Ishikawa (cell line): ENCODE data around the gene FAM162A.

Experiments used
- CEBPB ChIP-seq: IDR thresholded peaks from 2 replicates; pipeline ENCODE4 v1.6.1; 2012
- CREB1 ChIP-seq: IDR thresholded peaks from 2 replicates; pipeline ENCODE4 v1.6.1; 2012; ENCODE audit warnings: low read depth
- EGR1 ChIP-seq: IDR thresholded peaks from 2 replicates; pipeline ENCODE4 v1.6.1; 2012
- EP300 ChIP-seq: IDR thresholded peaks from 2 replicates; pipeline ENCODE4 v1.6.1; 2012; ENCODE audit warnings: borderline replicate concordance
- FOXM1 ChIP-seq: IDR thresholded peaks from 2 replicates; pipeline ENCODE4 v1.6.1; 2012; ENCODE audit warnings: low read depth, borderline replicate concordance
- MAX ChIP-seq: IDR thresholded peaks from 2 replicates; pipeline ENCODE4 v1.6.1; 2012
- NFIC ChIP-seq: IDR thresholded peaks from 2 replicates; pipeline ENCODE4 v1.6.1; 2012
- RAD21 ChIP-seq: IDR thresholded peaks from 2 replicates; pipeline ENCODE4 v1.6.1; 2012; ENCODE audit warnings: low read depth
- REST ChIP-seq: IDR thresholded peaks from 2 replicates; pipeline ENCODE4 v1.6.1; 2012; ENCODE audit warnings: low read depth, mild to moderate bottlenecking
- TAF1 ChIP-seq: IDR thresholded peaks from 2 replicates; pipeline ENCODE4 v1.6.1; 2012; ENCODE audit warnings: low read depth, mild to moderate bottlenecking
- TCF12 ChIP-seq: IDR thresholded peaks from 2 replicates; pipeline ENCODE4 v1.6.1; 2012; ENCODE audit warnings: low read depth
- TEAD4 ChIP-seq: IDR thresholded peaks from 2 replicates; pipeline ENCODE4 v1.6.1; 2012
- USF1 ChIP-seq: IDR thresholded peaks from 2 replicates; pipeline ENCODE4 v1.6.1; 2012
- YY1 ChIP-seq: IDR thresholded peaks from 2 replicates; pipeline ENCODE4 v1.6.1; 2012; ENCODE audit warnings: low read depth
- ZBTB7A ChIP-seq: IDR thresholded peaks from 2 replicates; pipeline ENCODE4 v1.6.1; 2012; ENCODE audit warnings: low read depth

The FAM162A gene

GRCh38 chr3:122410639-122411038 is 26.7 kb downstream of the FAM162A start:
- no peak for TF ChIP-seq RAD21
- no peak for TF ChIP-seq USF1
- TF ChIP-seq EP300: no peak
- no peak for TF ChIP-seq EGR1
- no peak for TF ChIP-seq CEBPB
- TF ChIP-seq FOXM1: no peak
- no peak for TF ChIP-seq MAX
- no peak for TF ChIP-seq TCF12
- TF ChIP-seq REST: no peak
- TF ChIP-seq ZBTB7A: no peak
- TF ChIP-seq NFIC: no peak
- no peak for TF ChIP-seq TAF1
- no peak for TF ChIP-seq TEAD4

- no peak for TF ChIP-seq TAF1
- TF ChIP-seq CREB1: no peak
- no peak for TF ChIP-seq ZBTB7A
- no peak for TF ChIP-seq FOXM1
- TF ChIP-seq RAD21: no peak
- no peak for TF ChIP-seq TEAD4
- TF ChIP-seq USF1: no peak
- TF ChIP-seq YY1: no peak
- no peak for TF ChIP-seq MAX
- TF ChIP-seq EP300: no peak
These were observed 30.4 kb downstream of the FAM162A start for GRCh38 chr3:122414391-122414790.

- TF ChIP-seq NFIC (0 out of 2 replicates have a peak, but pooled peaks have one; percentile 7), EGR1 (no peak)
These were observed 31.2 kb downstream of the FAM162A start for GRCh38 chr3:122415104-122415744.

- TF ChIP-seq FOXM1 (no peak; the same call in 1 of the 2 replicates), REST (no peak), EGR1 (no peak), TEAD4 (0 out of 2 replicates have a peak, but pooled peaks have one; percentile 1), EP300 (no peak), TAF1 (peak; percentile 84), ZBTB7A (no peak), TCF12 (peak; percentile 16; the same call in 1 of the 2 replicates), YY1 (0 out of 2 replicates have a peak, but pooled peaks have one; percentile 34), RAD21 (no peak), MAX (peak; percentile 73), NFIC (no peak), CREB1 (no peak), USF1 (no peak), CEBPB (no peak)
These were observed 32.0 kb downstream of the FAM162A start, which contains the start of gene WDR5B for GRCh38 chr3:122415762-122416654. TSS of gene WDR5B (minus strand) at chr3:122416062. CDS start at chr3:122415528, 534 bp downstream.

- TF ChIP-seq CEBPB (no peak), YY1 (no peak), TCF12 (no peak), NFIC (no peak), TEAD4 (no peak), MAX (no peak), REST (no peak), TAF1 (no peak), EGR1 (no peak), RAD21 (no peak), USF1 (no peak), FOXM1 (no peak), ZBTB7A (no peak), EP300 (no peak), CREB1 (no peak)
These were observed 33.0 kb downstream of the FAM162A start for GRCh38 chr3:122416966-122417365.
